Right hindlimb (tissue), 1 donor: ENCODE measurements around the gene ASTL.

ENCODE experiments used
- DNase-seq: peaks from one replicate; pipeline ENCODE4 v3.0.0-alpha.2; 2018

Gene ASTL

GRCh38 chr2:96158554-96158940, 20.2 kb upstream of the ASTL start:
- no peak for DNase-seq

GRCh38 chr2:96157649-96158553, 19.6 kb upstream of the ASTL start:
- no peak for DNase-seq

DNA sequence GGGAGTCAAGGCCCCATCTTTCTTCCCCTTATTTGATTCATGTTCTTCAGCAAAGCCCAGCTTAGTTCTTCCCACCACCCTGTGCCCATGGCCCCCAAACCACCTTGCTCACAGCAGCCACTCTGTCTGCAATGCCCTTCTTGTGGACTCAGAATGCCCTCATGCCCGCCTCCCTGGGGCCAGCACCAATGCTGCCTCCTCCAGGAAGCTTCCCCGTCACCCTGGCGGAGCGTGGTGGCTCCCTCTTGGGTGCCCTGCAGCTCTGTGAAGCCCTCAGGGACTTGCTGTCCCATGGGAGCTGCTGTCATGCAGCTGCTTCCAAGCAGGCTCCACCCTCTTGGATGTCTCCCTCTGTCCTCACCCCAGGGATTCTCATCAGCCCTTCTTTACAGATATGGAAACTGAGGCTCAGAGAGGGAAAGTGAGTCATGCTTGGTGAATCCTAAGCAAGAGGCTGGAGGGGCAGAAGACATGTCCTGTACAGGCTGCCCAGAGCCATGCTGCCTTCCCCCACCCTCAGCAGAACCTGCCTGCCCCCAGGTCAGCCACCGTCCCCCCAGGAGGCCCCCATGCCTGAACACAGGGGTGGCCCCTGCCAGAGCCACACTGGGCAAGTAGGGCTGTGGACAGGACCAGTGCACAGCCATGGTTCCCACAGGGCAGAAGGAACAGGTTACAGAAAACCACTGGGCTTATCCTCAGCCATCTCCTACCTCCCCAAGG, 18.8 kb upstream of the ASTL start:
- DNase-seq: no peak

GRCh38 chr2:96156011-96156820, 17.9 kb upstream of the ASTL start:
- DNase-seq: no peak

GRCh38 chr2:96154506-96155380, 16.4 kb upstream of the ASTL start:
- DNase-seq: no peak

- no peak for DNase-seq
Measured at GRCh38 chr2:96153991-96154431, 15.7 kb upstream of the ASTL start.

- no peak for DNase-seq
Measured at GRCh38 chr2:96153291-96153713, 15.0 kb upstream of the ASTL start.

- DNase-seq: no peak
Measured at GRCh38 chr2:96152304-96153161, 14.2 kb upstream of the ASTL start.

GRCh38 chr2:96151595-96152303, 13.4 kb upstream of the ASTL start:
- no peak for DNase-seq

GRCh38 chr2:96150791-96151594, 12.7 kb upstream of the ASTL start:
- no peak for DNase-seq

DNA sequence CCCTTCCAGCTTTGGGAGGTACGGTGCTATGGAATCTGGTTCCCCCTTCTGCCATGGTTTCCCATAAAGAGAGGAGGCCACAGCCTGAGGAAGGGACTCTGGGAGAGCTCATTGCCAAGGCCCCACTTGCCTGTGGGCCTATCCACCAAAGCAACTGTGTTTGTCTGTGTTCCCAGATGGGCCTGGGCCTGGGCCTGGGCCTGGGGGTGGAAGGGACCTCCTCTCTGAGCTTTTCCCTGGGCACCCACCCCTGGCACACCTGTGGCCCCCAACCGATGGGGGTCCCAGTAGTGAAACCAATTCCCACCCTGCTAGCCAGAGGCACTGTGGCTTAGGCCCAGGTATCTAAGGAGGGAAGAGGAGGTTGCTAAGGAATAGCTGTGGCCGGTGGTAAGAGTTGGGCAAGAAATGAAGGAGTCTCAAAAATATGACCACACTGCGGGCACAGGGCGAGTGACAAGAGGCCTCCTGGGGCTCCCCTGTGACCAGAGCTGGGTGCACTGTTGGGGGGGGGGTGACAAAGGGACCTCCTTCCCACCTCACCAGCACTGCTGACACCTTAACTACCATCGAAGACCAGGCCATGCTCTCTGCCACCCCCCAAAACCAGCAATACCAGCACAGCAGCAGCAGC, 11.8 kb upstream of the ASTL start:
- no peak for DNase-seq

DNA sequence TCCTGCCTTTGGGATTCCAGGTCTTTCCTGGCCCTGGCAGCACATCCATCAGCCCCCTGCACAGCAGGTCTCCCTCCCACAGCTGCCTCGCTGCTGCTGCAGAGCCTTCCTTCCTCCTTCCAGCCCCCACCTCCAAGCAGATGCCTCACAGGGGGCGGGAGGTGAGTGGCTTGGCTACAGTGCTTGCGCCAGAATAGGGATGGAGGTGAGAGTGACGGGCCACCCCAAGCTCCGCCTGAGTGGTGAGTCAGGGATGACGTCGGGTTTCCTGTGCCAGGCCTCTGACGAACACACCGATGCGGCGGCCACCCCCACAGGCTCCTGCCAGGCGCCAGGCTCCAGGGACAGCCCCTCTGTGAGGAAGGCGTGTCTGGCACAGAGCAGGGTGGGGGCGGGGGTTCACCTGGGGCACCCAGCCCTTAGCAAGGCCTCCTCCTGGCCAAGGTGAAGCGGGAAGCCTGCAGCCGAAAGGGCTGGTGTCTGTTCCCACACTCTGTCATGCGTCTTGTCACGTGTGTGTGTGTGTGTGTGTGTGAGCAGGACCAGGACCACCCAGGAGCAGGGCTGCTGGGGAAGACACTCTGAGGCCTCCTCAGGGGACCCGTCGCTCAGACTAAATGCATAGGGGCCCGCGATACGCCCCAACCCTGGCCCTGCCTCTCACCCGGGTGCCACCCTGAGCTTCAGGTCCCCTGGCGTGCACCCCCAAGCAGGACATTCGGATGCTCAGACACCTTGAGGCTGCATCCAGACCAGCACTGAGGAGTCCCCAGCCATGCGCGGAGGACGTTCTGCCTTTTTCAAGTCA, 10.3 kb upstream of the ASTL start:
- DNase-seq: peak; percentile 81

- no peak for DNase-seq
Measured at GRCh38 chr2:96147593-96148201, 9.4 kb upstream of the ASTL start.

GRCh38 chr2:96146881-96147592, 8.7 kb upstream of the ASTL start:
- no peak for DNase-seq

GRCh38 chr2:96146153-96146880, 8.0 kb upstream of the ASTL start:
- no peak for DNase-seq

GRCh38 chr2:96145848-96146152, 7.5 kb upstream of the ASTL start:
- no peak for DNase-seq
